WTC11 (cell line): Measurements from ENCODE around the gene PDCD5. TPM values are rescaled to one million over a fixed set of nuclear protein-coding genes. Genes with fewer than 3 reads are reported as not detected.

ENCODE experiments used
- ATAC-seq: fragments of 200-7000 bp; cut with Tn5 transposase; 2 replicates; pipeline ENCODE4 v1.10.0; 2021; ENCODE audit warnings: mild to moderate bottlenecking, moderate library complexity
- CTCF ChIA-PET: fragments of 300-600 bp; sonication (Branson Sonifier 250); formaldehyde crosslinking; loops from one replicate; lab custom pipeline; 2021; ENCODE audit warnings: antibody characterized with exemption; lab: Charles Lee
- POLR2A ChIA-PET: fragments of 350-600 bp; sonication (Branson Sonifier 250); formaldehyde crosslinking; loops from one replicate; lab custom pipeline; 2021; ENCODE audit warnings: antibody characterized with exemption; lab: Charles Lee
- DNase-seq: peaks from one replicate; pipeline ENCODE4 v3.0.0; 2021; ENCODE audit warnings: low spot score
- H3K27ac Mint-ChIP-seq: 2 replicates; pipeline ENCODE4 v1.8.0; 2021; ENCODE audit warnings: mixed read lengths
- H3K27me3 Mint-ChIP-seq: 2 replicates; pipeline ENCODE4 v1.8.0; 2021; ENCODE audit warnings: low read depth, mild to moderate bottlenecking, moderate library complexity, mixed read lengths
- H3K36me3 Mint-ChIP-seq: 2 replicates; pipeline ENCODE4 v1.8.0; 2021; ENCODE audit warnings: mixed read lengths
- H3K4me1 Mint-ChIP-seq: 2 replicates; pipeline ENCODE4 v1.8.0; 2022; ENCODE audit warnings: mixed read lengths
- H3K4me3 Mint-ChIP-seq: 2 replicates; pipeline ENCODE4 v1.8.0; 2021; ENCODE audit warnings: mild to moderate bottlenecking, moderate library complexity, mixed read lengths
- H3K9me3 Mint-ChIP-seq: 2 replicates; pipeline ENCODE4 v1.8.0; 2021; ENCODE audit warnings: mixed read lengths
- AFF4 ChIP-seq: sonication (generic); formaldehyde crosslinking; IDR thresholded peaks from 2 replicates; pipeline ENCODE4 v1.8.1; 2023; ENCODE audit warnings: mild to moderate bottlenecking, missing genetic modification reagents, borderline replicate concordance
- ATF1 ChIP-seq: sonication (generic); formaldehyde crosslinking; IDR thresholded peaks from 2 replicates; pipeline ENCODE4 v1.8.1; 2023; ENCODE audit warnings: mild to moderate bottlenecking, moderate library complexity, missing genetic modification reagents
- CREM ChIP-seq: sonication (generic); formaldehyde crosslinking; IDR thresholded peaks from 2 replicates; pipeline ENCODE4 v1.8.1; 2022; ENCODE audit warnings: mild to moderate bottlenecking, missing genetic modification reagents, moderate library complexity
- E2F5 ChIP-seq: sonication (generic); formaldehyde crosslinking; IDR thresholded peaks from 2 replicates; pipeline ENCODE4 v1.8.1; 2022; ENCODE audit warnings: mild to moderate bottlenecking, moderate library complexity, missing genetic modification reagents
- EMX1 ChIP-seq: fragments of 250-450 bp; sonication (Bioruptor Pico); IDR thresholded peaks from 2 replicates; pipeline ENCODE4 v1.8.0; 2021; ENCODE audit warnings: mild to moderate bottlenecking
- ESRRA ChIP-seq: sonication (generic); formaldehyde crosslinking; IDR thresholded peaks from 2 replicates; pipeline ENCODE4 v1.8.1; 2022; ENCODE audit warnings: mild to moderate bottlenecking, missing genetic modification reagents, borderline replicate concordance
- FOXP1 ChIP-seq: sonication (generic); formaldehyde crosslinking; IDR thresholded peaks from 2 replicates; pipeline ENCODE4 v1.8.0; 2022; ENCODE audit warnings: missing genetic modification reagents, mild to moderate bottlenecking, moderate library complexity, borderline replicate concordance
- GRHL2 ChIP-seq: fragments of 250-450 bp; sonication (Bioruptor Pico); IDR thresholded peaks from 2 replicates; pipeline ENCODE4 v1.8.0; 2022; ENCODE audit warnings: mild to moderate bottlenecking, moderate library complexity; ENCODE audit not compliant: insufficient replicate concordance, severe bottlenecking
- MXD4 ChIP-seq: fragments of 250-450 bp; sonication (Bioruptor Pico); IDR thresholded peaks from 2 replicates; pipeline ENCODE4 v1.8.0; 2021; ENCODE audit warnings: mild to moderate bottlenecking, moderate library complexity, borderline replicate concordance
- MYBL2 ChIP-seq: sonication (generic); formaldehyde crosslinking; IDR thresholded peaks from 2 replicates; pipeline ENCODE4 v1.8.1; 2023; ENCODE audit warnings: mild to moderate bottlenecking, moderate library complexity, missing genetic modification reagents
- NFYB ChIP-seq: sonication (generic); formaldehyde crosslinking; conservative IDR thresholded peaks from 2 replicates; pipeline ENCODE4 v1.8.0; 2022; ENCODE audit warnings: low read depth, missing genetic modification reagents
- NR3C1 ChIP-seq: sonication (generic); formaldehyde crosslinking; conservative IDR thresholded peaks from 2 replicates; pipeline ENCODE4 v1.8.1; 2023; ENCODE audit warnings: low read depth, mild to moderate bottlenecking, missing genetic modification reagents
- OVOL2 ChIP-seq: fragments of 250-450 bp; sonication (Bioruptor Pico); IDR thresholded peaks from 2 replicates; pipeline ENCODE4 v1.9.0; 2021; ENCODE audit warnings: mild to moderate bottlenecking, borderline replicate concordance
- SMAD3 ChIP-seq: sonication (generic); formaldehyde crosslinking; IDR thresholded peaks from 2 replicates; pipeline ENCODE4 v1.8.0; 2022; ENCODE audit warnings: missing genetic modification reagents, mild to moderate bottlenecking, borderline replicate concordance
- ZNF317 ChIP-seq: sonication (generic); formaldehyde crosslinking; IDR thresholded peaks from 2 replicates; pipeline ENCODE4 v1.8.1; 2023; ENCODE audit warnings: low read depth, mild to moderate bottlenecking, moderate library complexity, missing genetic modification reagents, borderline replicate concordance
- total RNA-seq: library from RNA; stranded (reverse); gene quantifications from 3 replicates; pipeline ENCODE4 v1.2.3, GENCODE V29; 2021
- TF ChIP-seq, protein P1 (sequence below): sonication (generic); formaldehyde crosslinking; IDR thresholded peaks from 2 replicates; pipeline ENCODE4 v1.8.0; 2022; ENCODE audit warnings: mild to moderate bottlenecking, missing genetic modification reagents
- TF ChIP-seq, protein P2 (sequence below): sonication (generic); formaldehyde crosslinking; IDR thresholded peaks from 2 replicates; pipeline ENCODE4 v1.8.0; 2022; ENCODE audit warnings: mild to moderate bottlenecking, missing genetic modification reagents

PDCD5 gene
- total RNA-seq, 1 experiment from 2014 or later: 89.5 TPM

DNA sequence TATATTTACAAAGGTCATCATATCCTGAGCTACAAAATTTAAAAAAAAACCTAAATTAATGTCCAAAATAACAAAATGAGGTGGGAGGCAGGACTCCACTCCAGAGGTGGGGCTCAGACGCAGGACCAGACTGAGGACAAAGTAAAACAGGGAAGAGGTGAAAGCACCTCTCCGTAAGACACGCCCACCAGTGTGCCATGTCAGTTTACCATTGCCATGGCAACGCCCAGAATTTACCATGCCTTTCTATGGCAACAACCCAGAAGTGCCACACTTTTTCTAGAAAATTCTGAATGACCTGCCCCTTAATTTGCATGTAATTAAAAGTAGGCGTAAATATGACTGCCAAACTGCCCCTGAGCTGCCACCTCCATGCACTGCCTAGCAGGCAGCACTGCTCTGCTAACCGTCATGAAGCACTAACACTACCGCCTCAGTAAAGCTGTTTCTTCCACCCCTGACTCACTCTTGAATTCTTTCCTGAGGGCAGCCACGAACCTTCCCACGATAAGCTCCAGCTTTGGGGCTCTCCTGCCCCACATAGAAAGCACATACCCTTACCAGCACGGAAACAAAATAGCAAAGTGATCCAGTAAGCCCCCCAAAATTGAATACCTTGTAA is 22.3 kb upstream of the PDCD5 start:
- H3K4me1 Mint-ChIP-seq: no peaks in the 10 kb centered on the region
- H3K9me3 Mint-ChIP-seq: no peaks in the 10 kb centered on the region
- CTCF ChIA-PET: no interaction called here
- TF ChIP-seq CREM (no peak), E2F5 (CRISPR knock-in tag) (no peak), GRHL2 (CRISPR knock-in tag) (no peak), ESRRA (CRISPR knock-in tag) (no peak), NFYB (no peak), MXD4 (CRISPR knock-in tag) (no peak), FOXP1 (no peak), ZNF317 (CRISPR knock-in tag) (no peak), EMX1 (CRISPR knock-in tag) (no peak), AFF4 (CRISPR knock-in tag) (no peak), MYBL2 (no peak), OVOL2 (CRISPR knock-in tag) (no peak), ATF1 (CRISPR knock-in tag) (no peak), SMAD3 (CRISPR knock-in tag) (no peak)
- TF ChIP-seq, protein P1, sequence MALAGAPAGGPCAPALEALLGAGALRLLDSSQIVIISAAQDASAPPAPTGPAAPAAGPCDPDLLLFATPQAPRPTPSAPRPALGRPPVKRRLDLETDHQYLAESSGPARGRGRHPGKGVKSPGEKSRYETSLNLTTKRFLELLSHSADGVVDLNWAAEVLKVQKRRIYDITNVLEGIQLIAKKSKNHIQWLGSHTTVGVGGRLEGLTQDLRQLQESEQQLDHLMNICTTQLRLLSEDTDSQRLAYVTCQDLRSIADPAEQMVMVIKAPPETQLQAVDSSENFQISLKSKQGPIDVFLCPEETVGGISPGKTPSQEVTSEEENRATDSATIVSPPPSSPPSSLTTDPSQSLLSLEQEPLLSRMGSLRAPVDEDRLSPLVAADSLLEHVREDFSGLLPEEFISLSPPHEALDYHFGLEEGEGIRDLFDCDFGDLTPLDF (CRISPR knock-in tag): no peak
- TF ChIP-seq, protein P2, sequence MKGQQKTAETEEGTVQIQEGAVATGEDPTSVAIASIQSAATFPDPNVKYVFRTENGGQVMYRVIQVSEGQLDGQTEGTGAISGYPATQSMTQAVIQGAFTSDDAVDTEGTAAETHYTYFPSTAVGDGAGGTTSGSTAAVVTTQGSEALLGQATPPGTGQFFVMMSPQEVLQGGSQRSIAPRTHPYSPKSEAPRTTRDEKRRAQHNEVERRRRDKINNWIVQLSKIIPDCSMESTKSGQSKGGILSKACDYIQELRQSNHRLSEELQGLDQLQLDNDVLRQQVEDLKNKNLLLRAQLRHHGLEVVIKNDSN (CRISPR knock-in tag): no peak
- DNase-seq (peak; percentile 18), ATAC-seq (peak; percentile 28)
- no peak overlapping the region for H3K4me3 Mint-ChIP-seq
- H3K27ac Mint-ChIP-seq: no peak overlapping the region; the same call in 1 of the 2 replicates
- no peaks in the 10 kb centered on the region for H3K27me3 Mint-ChIP-seq
- H3K36me3 Mint-ChIP-seq: no peaks in the 10 kb centered on the region
- POLR2A ChIA-PET: no interaction called here

DNA sequence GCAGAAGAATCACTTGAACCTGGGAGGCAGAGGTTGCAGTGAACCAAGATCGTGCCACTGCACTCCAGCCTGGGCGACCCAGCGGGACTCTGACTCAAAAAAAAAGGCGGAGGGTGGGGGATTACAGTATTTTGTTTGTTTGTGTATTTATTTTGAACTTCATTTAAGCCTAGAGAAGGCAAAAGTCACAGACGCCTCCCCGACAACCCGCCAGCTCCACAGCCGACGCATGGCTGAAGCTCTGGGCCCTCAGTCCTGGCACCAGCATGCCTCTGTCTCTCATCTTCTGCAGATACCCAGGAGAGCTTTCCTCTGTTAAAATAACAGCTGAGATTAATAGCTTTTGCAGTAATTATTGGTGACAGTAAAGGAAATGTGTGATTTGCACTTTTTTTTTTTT is 17.2 kb upstream of the PDCD5 start:
- TF ChIP-seq NR3C1: no peak
- ChIA-PET CTCF (interaction anchor here (0.7 kb wide), 2 partner anchors 267 to 300 kb away, joined by 3 to 4 read pairs; no protein-coding TSS in a partner anchor), POLR2A (no interaction called here)
- Mint-ChIP-seq H3K4me1 (no peaks in the 10 kb centered on the region), H3K36me3 (no peaks in the 10 kb centered on the region), H3K27ac (no peak overlapping the region), H3K27me3 (no peaks in the 10 kb centered on the region), H3K9me3 (no peaks in the 10 kb centered on the region), H3K4me3 (no peak overlapping the region)
- DNase-seq: no peak
- no peak for ATAC-seq
